PC-3 (cell line): ENCODE data around the gene ARHGAP15. TPM values are rescaled to one million over a fixed set of nuclear protein-coding genes. Genes with fewer than 3 reads are reported as not detected.

Experiments
- ATAC-seq: fragments of 200-7000 bp; cut with Tn5 transposase; 2 replicates; pipeline ENCODE4 v1.9.1; 2020; ENCODE audit warnings: mild to moderate bottlenecking, moderate library complexity
- BruUV-seq: library from RNA; stranded (reverse); fragments of 400-500 nt; replicated peaks from 2 replicates; lab custom pipeline; 2021; lab: Mats Ljungman, UMichigan
- CTCF ChIA-PET: fragments of 300-600 bp; sonication (Branson Sonifier 250); formaldehyde crosslinking; loops from one replicate; lab custom pipeline; 2022; ENCODE audit warnings: antibody characterized with exemption; lab: Charles Lee
- POLR2A ChIA-PET: fragments of 300-600 bp; sonication (Branson Sonifier 250); formaldehyde crosslinking; loops from one replicate; lab custom pipeline; 2022; ENCODE audit warnings: antibody characterized with exemption; ENCODE audit not compliant: unreplicated experiment; lab: Charles Lee
- DNase-seq: peaks from one replicate; pipeline ENCODE4 v3.0.0-alpha.2; 2015
- H2AFZ ChIP-seq: fragments of 300-600 bp; sonication (generic); 2 replicates; pipeline ENCODE4 v1.6.0; 2016; ENCODE audit warnings: antibody characterized with exemption, low read length
- H3F3A ChIP-seq: fragments of 300-600 bp; sonication (generic); one replicate; pipeline ENCODE4 v1.6.0; 2017; ENCODE audit warnings: antibody characterized with exemption, low read length, control low read depth, mild to moderate bottlenecking; ENCODE audit not compliant: unreplicated experiment
- H3K27ac ChIP-seq: fragments of 300-600 bp; sonication (generic); 2 replicates; pipeline ENCODE4 v1.5.1; 2016; ENCODE audit warnings: mild to moderate bottlenecking, low read length
- H3K27me3 ChIP-seq: fragments of 300-600 bp; sonication (generic); 2 replicates; pipeline ENCODE4 v1.6.1; 2016; ENCODE audit warnings: low read length, mixed read lengths
- H3K36me3 ChIP-seq: fragments of 300-600 bp; sonication (generic); 2 replicates; pipeline ENCODE4 v1.6.1; 2016; ENCODE audit warnings: low read depth, mixed run types, low read length, mixed read lengths
- H3K4me1 ChIP-seq: fragments of 300-600 bp; sonication (generic); 2 replicates; pipeline ENCODE4 v1.5.1; 2016; ENCODE audit warnings: low read length; ENCODE audit not compliant: insufficient read depth
- H3K4me2 ChIP-seq: fragments of 300-600 bp; sonication (generic); 2 replicates; pipeline ENCODE4 v1.6.0; 2016; ENCODE audit warnings: low read length
- H3K4me3 ChIP-seq: fragments of 300-600 bp; sonication (generic); 2 replicates; pipeline ENCODE4 v1.5.1; 2016; ENCODE audit warnings: mild to moderate bottlenecking, low read length, mixed read lengths
- H3K79me2 ChIP-seq: fragments of 300-600 bp; sonication (generic); 2 replicates; pipeline ENCODE4 v1.6.1; 2017; ENCODE audit warnings: low read length, mixed read lengths
- H3K9ac ChIP-seq: fragments of 300-600 bp; sonication (generic); 2 replicates; pipeline ENCODE4 v1.6.0; 2016; ENCODE audit warnings: mild to moderate bottlenecking, low read length
- H3K9me2 ChIP-seq: fragments of 300-600 bp; sonication (generic); replicated peaks from 2 replicates; pipeline ENCODE4 v1.6.1; 2016; ENCODE audit warnings: mixed run types, low read length, mixed read lengths
- H3K9me3 ChIP-seq: fragments of 300-600 bp; sonication (generic); 2 replicates; pipeline ENCODE4 v1.6.1; 2016; ENCODE audit warnings: low read length, mixed read lengths
- H4K20me1 ChIP-seq: fragments of 300-600 bp; sonication (generic); 2 replicates; pipeline ENCODE4 v1.6.1; 2016; ENCODE audit warnings: low read length, mixed read lengths
- EZH2 ChIP-seq: fragments of 300-600 bp; sonication (generic); IDR thresholded peaks from one replicate; pipeline ENCODE4 v1.6.1; 2017; ENCODE audit warnings: antibody characterized with exemption, mild to moderate bottlenecking, low read length; ENCODE audit not compliant: unreplicated experiment
- EZH2phosphoT487 ChIP-seq: fragments of 300-600 bp; sonication (generic); IDR thresholded peaks from 2 replicates; pipeline ENCODE4 v1.6.1; 2018; ENCODE audit warnings: mild to moderate bottlenecking, antibody characterized with exemption, low read length, borderline replicate concordance
- intact Hi-C: fragments of 100-400 bp; cut with micrococcal nuclease; formaldehyde crosslinking; loops from 2 replicates; pipeline ENCODE4 v1.9.0; 2023
- total RNA-seq: library from RNA; depleted of rRNA; stranded (reverse); fragments of >200 nt; gene quantifications from 2 replicates; pipeline ENCODE4 v1.2.3, GENCODE V29; 2014
- TF ChIP-seq, protein P1 (sequence below): fragments of 300-600 bp; sonication (generic); conservative IDR thresholded peaks from 2 replicates; pipeline ENCODE4 v1.5.1; 2017; ENCODE audit warnings: antibody characterized with exemption, low read depth, mild to moderate bottlenecking, low read length

The ARHGAP15 gene
- total RNA-seq, 1 experiment from 2014 or later = not detected

DNA sequence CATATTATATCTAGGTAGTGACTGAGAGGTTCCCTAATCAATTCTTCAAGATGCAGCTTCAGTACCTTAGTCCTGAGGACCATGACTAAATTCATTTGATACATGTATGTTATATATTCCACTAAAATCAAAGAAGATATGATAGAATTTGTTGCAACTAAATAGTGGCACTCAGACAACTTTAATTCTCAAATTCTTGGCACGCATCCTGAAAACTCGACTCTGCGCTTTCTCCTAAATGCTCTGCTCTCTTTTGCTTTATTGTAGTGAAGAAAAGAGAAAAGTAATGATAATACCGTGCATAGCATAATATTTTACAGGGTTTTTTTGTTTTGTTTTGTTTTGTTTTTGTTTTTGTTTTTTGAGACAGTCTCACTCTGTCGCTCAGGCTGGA is 475.3 kb downstream of the ARHGAP15 start:
- ChIA-PET POLR2A (no interaction called here), CTCF (no interaction called here)
- H3K4me1 ChIP-seq = no peaks in the 10 kb centered on the region
- TF ChIP-seq EZH2 (no peak), EZH2phosphoT487 (no peak)
- TF ChIP-seq, protein P1, sequence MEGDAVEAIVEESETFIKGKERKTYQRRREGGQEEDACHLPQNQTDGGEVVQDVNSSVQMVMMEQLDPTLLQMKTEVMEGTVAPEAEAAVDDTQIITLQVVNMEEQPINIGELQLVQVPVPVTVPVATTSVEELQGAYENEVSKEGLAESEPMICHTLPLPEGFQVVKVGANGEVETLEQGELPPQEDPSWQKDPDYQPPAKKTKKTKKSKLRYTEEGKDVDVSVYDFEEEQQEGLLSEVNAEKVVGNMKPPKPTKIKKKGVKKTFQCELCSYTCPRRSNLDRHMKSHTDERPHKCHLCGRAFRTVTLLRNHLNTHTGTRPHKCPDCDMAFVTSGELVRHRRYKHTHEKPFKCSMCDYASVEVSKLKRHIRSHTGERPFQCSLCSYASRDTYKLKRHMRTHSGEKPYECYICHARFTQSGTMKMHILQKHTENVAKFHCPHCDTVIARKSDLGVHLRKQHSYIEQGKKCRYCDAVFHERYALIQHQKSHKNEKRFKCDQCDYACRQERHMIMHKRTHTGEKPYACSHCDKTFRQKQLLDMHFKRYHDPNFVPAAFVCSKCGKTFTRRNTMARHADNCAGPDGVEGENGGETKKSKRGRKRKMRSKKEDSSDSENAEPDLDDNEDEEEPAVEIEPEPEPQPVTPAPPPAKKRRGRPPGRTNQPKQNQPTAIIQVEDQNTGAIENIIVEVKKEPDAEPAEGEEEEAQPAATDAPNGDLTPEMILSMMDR = no peak
- intact Hi-C loops = no loop called here
- DNase-seq (no peak), ATAC-seq (no peak)
- H3F3A ChIP-seq = no peaks in the 10 kb centered on the region
- H3K9me3 ChIP-seq = no peaks in the 10 kb centered on the region
- no peaks in the 10 kb centered on the region for H3K9me2 ChIP-seq
- H4K20me1 ChIP-seq = no peaks in the 10 kb centered on the region
- no peaks in the 10 kb centered on the region for H3K79me2 ChIP-seq
- no peak overlapping the region for H3K4me3 ChIP-seq
- H3K27ac ChIP-seq = no peak overlapping the region
- H3K27me3 ChIP-seq = no peaks in the 10 kb centered on the region
- no peak overlapping the region for H3K4me2 ChIP-seq
- H3K9ac ChIP-seq = no peak overlapping the region
- H2AFZ ChIP-seq = no peak overlapping the region
- BruUV-seq = no TSS peak
- H3K36me3 ChIP-seq = no peaks in the 10 kb centered on the region

DNA sequence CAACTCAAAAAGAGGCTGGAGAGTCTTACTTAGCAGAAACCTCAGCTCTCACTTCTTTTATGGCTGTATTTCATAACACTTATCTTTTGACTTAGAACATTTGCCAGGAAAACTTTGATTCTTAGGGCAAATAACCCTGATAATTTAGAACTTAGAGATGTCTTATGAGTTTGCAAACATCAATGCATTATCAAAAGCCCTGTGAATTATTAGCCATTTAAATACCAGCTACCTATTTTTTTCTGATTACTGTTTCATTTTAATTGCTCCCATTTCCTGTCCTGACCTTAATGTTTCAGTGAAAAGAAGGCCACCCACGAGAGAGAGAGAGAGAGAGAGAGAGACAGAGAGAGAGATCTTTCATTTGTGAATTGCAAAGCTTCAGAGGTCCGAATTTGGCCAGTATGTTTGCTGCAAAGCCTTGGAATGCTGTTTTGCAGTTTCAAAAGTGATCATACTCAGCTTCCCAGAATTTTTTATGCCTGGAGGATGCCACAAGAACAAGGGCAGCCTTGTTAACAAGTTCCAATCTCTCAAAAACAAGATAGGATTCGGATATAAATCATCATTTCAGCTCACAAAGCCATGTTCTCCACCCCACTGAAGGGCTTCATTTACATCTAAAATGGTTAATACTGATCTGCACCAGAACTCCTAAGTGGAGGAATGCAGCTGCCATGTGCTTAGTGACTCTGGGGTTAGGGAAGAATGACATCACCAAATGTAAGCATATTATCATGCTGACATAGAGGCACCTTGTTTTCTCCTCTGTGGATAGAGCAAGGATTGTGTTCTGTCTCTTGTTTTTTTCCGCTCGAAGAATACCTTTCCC is 478.2 kb downstream of the ARHGAP15 start:
- Histone ChIP-seq H3K9ac (no peak overlapping the region), H4K20me1 (no peaks in the 10 kb centered on the region), H3K27ac (no peak overlapping the region), H3K4me1 (no peaks in the 10 kb centered on the region), H2AFZ (no peak overlapping the region), H3F3A (no peaks in the 10 kb centered on the region), H3K9me3 (no peaks in the 10 kb centered on the region), H3K27me3 (no peaks in the 10 kb centered on the region), H3K4me2 (no peak overlapping the region), H3K4me3 (no peak overlapping the region), H3K36me3 (no peaks in the 10 kb centered on the region), H3K9me2 (no peaks in the 10 kb centered on the region), H3K79me2 (no peaks in the 10 kb centered on the region)
- TF ChIP-seq, protein P1 = no peak
- TF ChIP-seq EZH2 = no peak
- TF ChIP-seq EZH2phosphoT487 = no peak
- BruUV-seq = no TSS peak
- no peak for DNase-seq
- POLR2A ChIA-PET = no interaction called here
- ATAC-seq = no peak
- CTCF ChIA-PET = no interaction called here
- intact Hi-C loops = no loop called here

DNA sequence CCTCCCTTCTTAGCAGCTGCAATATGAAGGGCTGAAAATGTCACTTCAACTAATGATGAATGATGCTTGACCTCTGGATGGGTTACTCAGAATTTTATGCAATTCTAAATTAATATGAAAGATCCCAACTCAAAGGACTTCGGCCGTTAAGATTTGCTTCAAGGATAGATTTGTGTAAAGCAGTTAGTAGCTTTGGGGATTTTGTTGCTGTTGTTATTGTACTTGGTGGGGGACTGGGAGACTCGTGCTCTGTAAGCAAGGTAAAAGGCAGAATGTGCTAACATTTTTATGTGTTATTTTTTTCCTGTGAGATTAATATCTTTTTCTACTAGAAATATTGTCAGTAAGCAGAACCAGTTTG is 478.8 kb downstream of the ARHGAP15 start:
- H4K20me1 ChIP-seq = no peaks in the 10 kb centered on the region

More for the DNA sequence above, 478.8 kb downstream of the ARHGAP15 start:
- Histone ChIP-seq H3K4me3 (no peak overlapping the region), H3K27ac (no peak overlapping the region), H3K4me1 (no peaks in the 10 kb centered on the region), H2AFZ (no peak overlapping the region), H3F3A (no peaks in the 10 kb centered on the region), H3K27me3 (no peaks in the 10 kb centered on the region), H3K79me2 (no peaks in the 10 kb centered on the region), H3K9me3 (no peaks in the 10 kb centered on the region), H3K36me3 (no peaks in the 10 kb centered on the region), H3K9ac (no peak overlapping the region), H3K9me2 (no peaks in the 10 kb centered on the region), H3K4me2 (no peak overlapping the region)
- TF ChIP-seq EZH2phosphoT487 (no peak), EZH2 (no peak)
- TF ChIP-seq, protein P1 = no peak
- ATAC-seq = no peak
- POLR2A ChIA-PET = no interaction called here
- CTCF ChIA-PET = no interaction called here
- no TSS peak for BruUV-seq
- no peak for DNase-seq
- intact Hi-C loops = no loop called here
